ENCODE measurements around the gene TBL3.
"Not testable (repeated sequence)": the region's sequence is repeated elsewhere in the genome, so short reads cannot be mapped to it uniquely, and the experiment has no call there.

Gene TBL3

GRCh38 chr16:1936945-1937479, 34.8 kb upstream of the TBL3 start:
- Mint-ChIP-seq H3K4me3 (no peak overlapping the region), H3K36me3 (ENCODE audit: low read depth) (peaks cover 6% of the 10 kb centered on the region), H3K27ac (no peak overlapping the region), H3K9me3 (no peaks in the 10 kb centered on the region), H3K27me3 (ENCODE audit: low read depth, poor library complexity) (peaks cover 4% of the 10 kb centered on the region), H3K4me1 (peaks cover 38% of the 10 kb centered on the region)
- TF ChIP-seq, protein P1, sequence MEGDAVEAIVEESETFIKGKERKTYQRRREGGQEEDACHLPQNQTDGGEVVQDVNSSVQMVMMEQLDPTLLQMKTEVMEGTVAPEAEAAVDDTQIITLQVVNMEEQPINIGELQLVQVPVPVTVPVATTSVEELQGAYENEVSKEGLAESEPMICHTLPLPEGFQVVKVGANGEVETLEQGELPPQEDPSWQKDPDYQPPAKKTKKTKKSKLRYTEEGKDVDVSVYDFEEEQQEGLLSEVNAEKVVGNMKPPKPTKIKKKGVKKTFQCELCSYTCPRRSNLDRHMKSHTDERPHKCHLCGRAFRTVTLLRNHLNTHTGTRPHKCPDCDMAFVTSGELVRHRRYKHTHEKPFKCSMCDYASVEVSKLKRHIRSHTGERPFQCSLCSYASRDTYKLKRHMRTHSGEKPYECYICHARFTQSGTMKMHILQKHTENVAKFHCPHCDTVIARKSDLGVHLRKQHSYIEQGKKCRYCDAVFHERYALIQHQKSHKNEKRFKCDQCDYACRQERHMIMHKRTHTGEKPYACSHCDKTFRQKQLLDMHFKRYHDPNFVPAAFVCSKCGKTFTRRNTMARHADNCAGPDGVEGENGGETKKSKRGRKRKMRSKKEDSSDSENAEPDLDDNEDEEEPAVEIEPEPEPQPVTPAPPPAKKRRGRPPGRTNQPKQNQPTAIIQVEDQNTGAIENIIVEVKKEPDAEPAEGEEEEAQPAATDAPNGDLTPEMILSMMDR (IDR thresholded peaks at IDR 0.05) = no peak
- DNase-seq = no peak

- Mint-ChIP-seq H3K4me1 (peaks cover 40% of the 10 kb centered on the region), H3K36me3 (ENCODE audit: low read depth) (peaks cover 6% of the 10 kb centered on the region), H3K9me3 (no peaks in the 10 kb centered on the region), H3K27ac (no peak overlapping the region), H3K27me3 (ENCODE audit: low read depth, poor library complexity) (no peaks in the 10 kb centered on the region), H3K4me3 (no peak overlapping the region)
- TF ChIP-seq, protein P1 (IDR thresholded peaks at IDR 0.05) = no peak
- DNase-seq = no peak
These were observed 33.5 kb upstream of the TBL3 start for GRCh38 chr16:1938316-1938715.

DNA sequence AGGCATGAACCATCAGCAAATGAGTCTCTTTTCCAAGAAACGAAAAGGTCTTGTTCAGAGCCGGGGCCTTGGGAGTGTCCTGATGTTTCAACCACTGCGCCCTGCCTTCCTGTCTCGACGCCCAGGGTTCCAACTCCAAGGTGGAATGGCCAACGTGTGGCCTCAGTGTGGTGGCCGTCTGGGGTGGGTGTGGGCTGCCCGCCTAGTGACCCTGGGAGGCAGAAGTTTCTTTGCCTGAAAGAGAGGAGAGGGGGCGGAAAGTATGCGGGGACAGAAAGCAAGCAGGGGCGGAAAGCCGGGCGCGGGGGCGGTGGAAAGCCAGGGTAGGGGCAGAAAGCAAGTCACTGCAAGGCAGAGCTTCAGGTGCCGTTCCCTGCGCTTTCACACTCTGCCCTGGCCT, 32.9 kb upstream of the TBL3 start:
- Mint-ChIP-seq H3K9me3 (no peaks in the 10 kb centered on the region), H3K36me3 (ENCODE audit: low read depth) (peaks cover 6% of the 10 kb centered on the region), H3K4me3 (no peak overlapping the region), H3K4me1 (peaks cover 40% of the 10 kb centered on the region), H3K27ac (no peak overlapping the region), H3K27me3 (ENCODE audit: low read depth, poor library complexity) (peaks cover 3% of the 10 kb centered on the region)
- no peak for DNase-seq
- TF ChIP-seq, protein P1 (IDR thresholded peaks at IDR 0.05) = no peak

GRCh38 chr16:1939833-1940232, 32.0 kb upstream of the TBL3 start:
- H3K4me3 Mint-ChIP-seq; H3K27ac Mint-ChIP-seq; H3K27me3 Mint-ChIP-seq (ENCODE audit: low read depth, poor library complexity); DNase-seq; H3K36me3 Mint-ChIP-seq (ENCODE audit: low read depth); H3K9me3 Mint-ChIP-seq: not testable (repeated sequence)
- H3K4me1 Mint-ChIP-seq = peaks cover 45% of the 10 kb centered on the region

GRCh38 chr16:1940273-1941161, 31.3 kb upstream of the TBL3 start:
- DNase-seq = no peak
- H3K27ac Mint-ChIP-seq = peak overlapping the region; percentile 92

More at GRCh38 chr16:1940273-1941161, 31.3 kb upstream of the TBL3 start:
- Mint-ChIP-seq H3K36me3 (ENCODE audit: low read depth) (peaks cover 6% of the 10 kb centered on the region), H3K27me3 (ENCODE audit: low read depth, poor library complexity) (peaks cover 7% of the 10 kb centered on the region), H3K4me1 (peaks cover 45% of the 10 kb centered on the region), H3K9me3 (peaks cover 6% of the 10 kb centered on the region), H3K4me3 (peak overlapping the region; percentile 52)
- TF ChIP-seq, protein P1 (IDR thresholded peaks at IDR 0.05) = no peak

Measured in nephron progenitor cell (in vitro differentiated cells).